ENCODE measurements around the gene SVEP1.

- TF ChIP-seq CTCF (IDR thresholded peaks at IDR 0.05) (no peak), POLR2A (IDR thresholded peaks at IDR 0.05) (no peak)
Measured at GRCh38 chr9:110566156-110566555, 13.4 kb downstream of the SVEP1 start.
